ENCODE measurements around the gene ZC3H7A.

Gene ZC3H7A

GRCh38 chr16:11716336-11716735, 80.7 kb downstream of the ZC3H7A start:
- TF ChIP-seq CTCF (IDR thresholded peaks at IDR 0.05; ENCODE audit: low read depth, low read length, missing control alignments), result no peak
- peaks cover 26% of the 10 kb centered on the region for H3K36me3 ChIP-seq (replicated peaks)
- no peak for DNase-seq
- in situ Hi-C loops (cut with HindIII; ENCODE audit: low pct_ligation_motif_present, low sequenced_read_pairs), result no loop called here
- no peaks in the 10 kb centered on the region for H3K27me3 ChIP-seq (replicated peaks)
- H3K27ac ChIP-seq, result no peak overlapping the region
- H3K4me3 ChIP-seq (ENCODE audit: low read depth, low read length), result no peak overlapping the region

- no peak overlapping the region for H3K27ac ChIP-seq
- H3K36me3 ChIP-seq (replicated peaks), result peaks cover 24% of the 10 kb centered on the region
- no peak overlapping the region for H3K4me3 ChIP-seq (ENCODE audit: low read depth, low read length)
These were observed 81.7 kb downstream of the ZC3H7A start for GRCh38 chr16:11715246-11715947.

GRCh38 chr16:11712122-11712521, 84.9 kb downstream of the ZC3H7A start:
- no peak for TF ChIP-seq CTCF (IDR thresholded peaks at IDR 0.05; ENCODE audit: low read depth, low read length, missing control alignments)
- H3K27me3 ChIP-seq (replicated peaks), result no peaks in the 10 kb centered on the region
- H3K4me3 ChIP-seq (ENCODE audit: low read depth, low read length), result no peak overlapping the region
- peaks cover 19% of the 10 kb centered on the region for H3K36me3 ChIP-seq (replicated peaks)
- H3K27ac ChIP-seq, result no peak overlapping the region
- in situ Hi-C loops (cut with HindIII; ENCODE audit: low pct_ligation_motif_present, low sequenced_read_pairs), result no loop called here
- no peak for DNase-seq

More at GRCh38 chr16:11715246-11715947, 81.7 kb downstream of the ZC3H7A start:
- DNase-seq, result no peak
- no peak for TF ChIP-seq CTCF (IDR thresholded peaks at IDR 0.05; ENCODE audit: low read depth, low read length, missing control alignments)
- in situ Hi-C loops (cut with HindIII; ENCODE audit: low pct_ligation_motif_present, low sequenced_read_pairs), result no loop called here
- no peaks in the 10 kb centered on the region for H3K27me3 ChIP-seq (replicated peaks)

GRCh38 chr16:11711662-11712061, 85.4 kb downstream of the ZC3H7A start:
- in situ Hi-C loops (cut with HindIII; ENCODE audit: low pct_ligation_motif_present, low sequenced_read_pairs), result no loop called here
- Histone ChIP-seq H3K27ac (no peak overlapping the region), H3K36me3 (replicated peaks) (peaks cover 19% of the 10 kb centered on the region), H3K27me3 (replicated peaks) (no peaks in the 10 kb centered on the region), H3K4me3 (ENCODE audit: low read depth, low read length) (no peak overlapping the region)
- TF ChIP-seq CTCF (IDR thresholded peaks at IDR 0.05; ENCODE audit: low read depth, low read length, missing control alignments), result no peak
- no peak for DNase-seq

- Histone ChIP-seq H3K27ac (peak overlapping the region; percentile 57), H3K4me3 (ENCODE audit: low read depth, low read length) (no peak overlapping the region), H3K36me3 (replicated peaks) (peaks cover 14% of the 10 kb centered on the region), H3K27me3 (replicated peaks) (no peaks in the 10 kb centered on the region)
- in situ Hi-C loops (cut with HindIII; ENCODE audit: low pct_ligation_motif_present, low sequenced_read_pairs), result no loop called here
- no peak for TF ChIP-seq CTCF (IDR thresholded peaks at IDR 0.05; ENCODE audit: low read depth, low read length, missing control alignments)
- DNase-seq, result peak; percentile 6
These were observed 88.6 kb downstream of the ZC3H7A start for GRCh38 chr16:11708421-11708820.
